ENCODE measurements around the gene VSIG1. TPM values are rescaled to one million over a fixed set of nuclear protein-coding genes. Genes with fewer than 3 reads are reported as not detected.

VSIG1 gene
- total and polyA plus RNA-seq, 2 experiments from 2014 or later = not detected

DNA sequence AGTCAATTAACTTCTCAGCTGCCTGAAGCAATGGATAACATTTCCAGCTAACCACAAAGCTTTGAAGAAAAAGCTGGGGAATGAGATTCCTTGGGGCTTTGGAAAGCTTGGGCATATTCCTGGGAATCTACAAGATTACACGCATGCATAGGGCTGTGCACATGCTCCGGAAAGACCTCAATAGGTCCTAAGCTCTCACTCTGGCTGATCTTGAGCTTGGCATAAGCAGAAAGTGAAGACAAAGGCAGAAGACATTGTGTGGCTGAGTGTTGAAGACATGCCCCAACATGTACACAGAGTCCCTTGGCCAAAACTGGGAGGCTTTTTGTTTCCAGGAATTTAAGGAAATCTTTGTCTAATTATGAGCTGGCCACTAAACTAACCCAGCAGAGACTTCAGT, 77.9 kb downstream of the VSIG1 start:
- no peaks in the 10 kb centered on the region for H3K27me3 ChIP-seq
- peaks cover 23% of the 10 kb centered on the region for H3K4me1 ChIP-seq (ENCODE audit: low read depth)
- no peaks in the 10 kb centered on the region for H3K36me3 ChIP-seq
- DNase-seq (ENCODE audit: low read depth in 1 of 2, low spot score in 1 of 2) = peak in 1 of 2 donors; percentile 20
- H3K4me3 ChIP-seq = no peak overlapping the region
- no peaks in the 10 kb centered on the region for H3K9me3 ChIP-seq (ENCODE audit: low read depth)
- H3K27ac ChIP-seq = no peak overlapping the region
- TF ChIP-seq, protein P1, sequence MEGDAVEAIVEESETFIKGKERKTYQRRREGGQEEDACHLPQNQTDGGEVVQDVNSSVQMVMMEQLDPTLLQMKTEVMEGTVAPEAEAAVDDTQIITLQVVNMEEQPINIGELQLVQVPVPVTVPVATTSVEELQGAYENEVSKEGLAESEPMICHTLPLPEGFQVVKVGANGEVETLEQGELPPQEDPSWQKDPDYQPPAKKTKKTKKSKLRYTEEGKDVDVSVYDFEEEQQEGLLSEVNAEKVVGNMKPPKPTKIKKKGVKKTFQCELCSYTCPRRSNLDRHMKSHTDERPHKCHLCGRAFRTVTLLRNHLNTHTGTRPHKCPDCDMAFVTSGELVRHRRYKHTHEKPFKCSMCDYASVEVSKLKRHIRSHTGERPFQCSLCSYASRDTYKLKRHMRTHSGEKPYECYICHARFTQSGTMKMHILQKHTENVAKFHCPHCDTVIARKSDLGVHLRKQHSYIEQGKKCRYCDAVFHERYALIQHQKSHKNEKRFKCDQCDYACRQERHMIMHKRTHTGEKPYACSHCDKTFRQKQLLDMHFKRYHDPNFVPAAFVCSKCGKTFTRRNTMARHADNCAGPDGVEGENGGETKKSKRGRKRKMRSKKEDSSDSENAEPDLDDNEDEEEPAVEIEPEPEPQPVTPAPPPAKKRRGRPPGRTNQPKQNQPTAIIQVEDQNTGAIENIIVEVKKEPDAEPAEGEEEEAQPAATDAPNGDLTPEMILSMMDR (IDR thresholded peaks at IDR 0.05; ENCODE audit: low read depth, low read length) = no peak

DNA sequence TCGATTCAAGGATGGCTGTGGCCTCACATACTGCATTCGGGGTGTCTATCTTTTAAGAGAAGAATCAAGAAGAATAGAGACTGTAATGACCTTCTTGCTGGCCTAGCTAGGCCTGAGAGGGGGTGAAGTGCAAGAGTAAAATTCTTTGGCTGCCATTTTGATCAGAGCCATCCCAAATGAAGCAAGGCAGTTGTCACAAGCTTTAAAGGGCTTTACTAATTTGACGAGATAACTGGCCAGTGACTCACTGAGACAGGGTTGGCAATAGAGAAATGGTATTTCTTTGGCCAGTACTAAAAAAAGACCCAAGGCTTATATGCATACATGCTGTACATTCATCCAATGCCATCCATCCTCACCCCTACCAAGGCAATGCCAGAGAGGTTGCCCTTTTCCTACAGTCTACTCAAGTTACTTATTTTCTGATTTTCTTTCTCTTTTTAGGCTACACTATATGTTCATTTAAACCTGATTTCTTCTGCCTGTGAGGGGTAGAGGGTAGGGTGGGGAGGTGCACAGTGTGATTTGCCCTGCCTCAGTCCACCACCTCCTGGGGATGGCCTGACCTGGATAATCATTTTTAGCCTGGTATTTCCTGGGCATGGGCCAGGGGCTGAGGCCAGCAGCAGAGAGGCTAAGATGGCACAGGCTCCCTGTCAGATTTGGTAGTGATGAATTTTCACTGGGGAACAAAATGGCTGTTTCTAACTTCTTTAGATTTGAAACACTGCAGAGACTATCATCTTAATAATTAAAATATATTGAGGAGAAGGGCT, 78.9 kb downstream of the VSIG1 start:
- Histone ChIP-seq H3K9me3 (ENCODE audit: low read depth) (no peaks in the 10 kb centered on the region), H3K27ac (no peak overlapping the region), H3K4me3 (no peak overlapping the region), H3K4me1 (ENCODE audit: low read depth) (peaks cover 23% of the 10 kb centered on the region), H3K27me3 (no peaks in the 10 kb centered on the region), H3K36me3 (no peaks in the 10 kb centered on the region)
- DNase-seq (ENCODE audit: low read depth in 1 of 2, low spot score in 1 of 2) = no peak
- TF ChIP-seq, protein P1 (IDR thresholded peaks at IDR 0.05; ENCODE audit: low read depth, low read length) = no peak

- peak overlapping the region; percentile 30 for H3K27ac ChIP-seq
- peak in 1 of 2 donors; percentile 36 for DNase-seq (ENCODE audit: low read depth in 1 of 2, low spot score in 1 of 2)
- no peaks in the 10 kb centered on the region for H3K9me3 ChIP-seq (ENCODE audit: low read depth)
- no peaks in the 10 kb centered on the region for H3K27me3 ChIP-seq
- TF ChIP-seq, protein P1 (IDR thresholded peaks at IDR 0.05; ENCODE audit: low read depth, low read length) = no peak
- no peak overlapping the region for H3K4me3 ChIP-seq
- H3K4me1 ChIP-seq (ENCODE audit: low read depth) = peaks cover 4% of the 10 kb centered on the region
- no peaks in the 10 kb centered on the region for H3K36me3 ChIP-seq
Observed at GRCh38 chrX:108126661-108127060, 81.8 kb downstream of the VSIG1 start.

GRCh38 chrX:108127152-108127551, 82.3 kb downstream of the VSIG1 start:
- no peak for DNase-seq (ENCODE audit: low read depth in 1 of 2, low spot score in 1 of 2)
- Histone ChIP-seq H3K27ac (no peak overlapping the region), H3K9me3 (ENCODE audit: low read depth) (no peaks in the 10 kb centered on the region), H3K4me1 (ENCODE audit: low read depth) (no peaks in the 10 kb centered on the region), H3K4me3 (no peak overlapping the region), H3K27me3 (no peaks in the 10 kb centered on the region), H3K36me3 (no peaks in the 10 kb centered on the region)
- TF ChIP-seq, protein P1 (IDR thresholded peaks at IDR 0.05; ENCODE audit: low read depth, low read length) = no peak

Other genes starting within 250 kb of the VSIG1 start
- 23.9 and 30.0 TPM in 2 replicates for gene MID2, start 219.2 kb upstream of the VSIG1 start, total RNA-seq
- gene MID2, start 219.2 kb upstream of the VSIG1 start, polyA plus RNA-seq = 9.9 and 13.9 TPM in 2 replicates
- not detected in 2 replicates for gene TEX13B, start 62.7 kb upstream of the VSIG1 start, total RNA-seq
- not detected in 2 replicates for gene TEX13B, start 62.7 kb upstream of the VSIG1 start, polyA plus RNA-seq
- 78.6 and 116 TPM in 2 replicates for gene PSMD10, start 46.5 kb downstream of the VSIG1 start, total RNA-seq
- 130 and 143 TPM in 2 replicates for gene PSMD10, start 46.5 kb downstream of the VSIG1 start, polyA plus RNA-seq
- gene ATG4A, start 46.7 kb downstream of the VSIG1 start, total RNA-seq = 13.0 and 17.8 TPM in 2 replicates
- gene ATG4A, start 46.7 kb downstream of the VSIG1 start, polyA plus RNA-seq = 19.4 and 29.5 TPM in 2 replicates